HepG2 (cell line): ENCODE measurements around the gene MYADML2. TPM values are rescaled to one million over a fixed set of nuclear protein-coding genes. Genes with fewer than 3 reads are reported as not detected.

Source experiments
- E2F2 ChIP-seq: sonication (generic); formaldehyde crosslinking; IDR thresholded peaks from 2 replicates; pipeline ENCODE4 v1.4.0; 2020; ENCODE audit warnings: missing genetic modification reagents, borderline replicate concordance
- FOXC1 ChIP-seq: sonication (generic); formaldehyde crosslinking; IDR thresholded peaks from 2 replicates; pipeline ENCODE4 v1.8.0; 2022; ENCODE audit warnings: mild to moderate bottlenecking, missing genetic modification reagents, borderline replicate concordance
- LCORL ChIP-seq, 2 experiments: fragments of 450-650 bp in 1 of 2; sonication (generic) in 1 of 2; formaldehyde crosslinking in 1 of 2; IDR thresholded peaks; 2 replicates each; pipeline versions ENCODE4 v1.5.0 to v1.6.1; 2017 to 2020; ENCODE audit warnings: antibody characterized with exemption in 1 of 2, missing genetic modification reagents in 1 of 2
- MXI1 ChIP-seq: IDR thresholded peaks from 3 replicates; pipeline ENCODE4 v1.6.1; 2012; ENCODE audit warnings: low read depth, low read length, inconsistent platforms, borderline replicate concordance
- NFIB ChIP-seq: sonication (generic); formaldehyde crosslinking; IDR thresholded peaks from 2 replicates; pipeline ENCODE4 v1.9.0; 2021; ENCODE audit warnings: missing genetic modification reagents, mild to moderate bottlenecking, borderline replicate concordance
- POGZ ChIP-seq: sonication (generic); formaldehyde crosslinking; IDR thresholded peaks from 2 replicates; pipeline ENCODE4 v1.4.0; 2020; ENCODE audit warnings: mild to moderate bottlenecking, missing genetic modification reagents
- POLR2AphosphoS2 ChIP-seq: IDR thresholded peaks from 2 replicates; pipeline ENCODE4 v1.6.1; 2011; ENCODE audit warnings: low read depth, low read length, improper control_type of control experiment
- PRDM4 ChIP-seq: sonication (generic); formaldehyde crosslinking; IDR thresholded peaks from 2 replicates; pipeline ENCODE4 v1.9.0; 2021; ENCODE audit warnings: missing genetic modification reagents, borderline replicate concordance
- SP5 ChIP-seq: IDR thresholded peaks from 2 replicates; pipeline ENCODE4 v1.6.1; 2016; ENCODE audit warnings: low read depth, borderline replicate concordance
- THAP11 ChIP-seq: IDR thresholded peaks from 2 replicates; pipeline ENCODE4 v1.6.1; 2016; ENCODE audit warnings: missing biosample characterization, missing genetic modification reagents
- ZBTB3 ChIP-seq: sonication (generic); formaldehyde crosslinking; IDR thresholded peaks from 2 replicates; pipeline ENCODE4 v1.4.0; 2020; ENCODE audit warnings: low read depth, mild to moderate bottlenecking, moderate library complexity, missing genetic modification reagents, borderline replicate concordance
- ZNF207 ChIP-seq: fragments of 450-650 bp; IDR thresholded peaks from 2 replicates; pipeline ENCODE4 v1.6.1; 2016; ENCODE audit warnings: antibody characterized with exemption, borderline replicate concordance
- ZNF382 ChIP-seq: sonication (generic); formaldehyde crosslinking; IDR thresholded peaks from 2 replicates; pipeline ENCODE4 v1.5.0; 2020; ENCODE audit warnings: missing genetic modification reagents, mild to moderate bottlenecking, borderline replicate concordance
- ZNF501 ChIP-seq: sonication (generic); formaldehyde crosslinking; IDR thresholded peaks from 2 replicates; pipeline ENCODE4 v1.5.1; 2020; ENCODE audit warnings: mild to moderate bottlenecking, moderate library complexity, missing genetic modification reagents
- ZNF574 ChIP-seq: sonication (generic); formaldehyde crosslinking; IDR thresholded peaks from 2 replicates; pipeline ENCODE4 v1.4.0; 2020; ENCODE audit warnings: missing genetic modification reagents
- ZNF580 ChIP-seq: IDR thresholded peaks from 2 replicates; pipeline ENCODE4 v1.6.1; 2016; ENCODE audit warnings: low read depth, borderline replicate concordance
- ZNF7 ChIP-seq: IDR thresholded peaks from 2 replicates; pipeline ENCODE4 v1.6.1; 2016; ENCODE audit warnings: missing biosample characterization, missing genetic modification reagents
- ZNF747 ChIP-seq: sonication (generic); formaldehyde crosslinking; IDR thresholded peaks from 2 replicates; pipeline ENCODE4 v1.8.1; 2023; ENCODE audit warnings: missing genetic modification reagents, mild to moderate bottlenecking, borderline replicate concordance
- ZNF781 ChIP-seq: sonication (generic); formaldehyde crosslinking; IDR thresholded peaks from 2 replicates; pipeline ENCODE4 v1.5.1; 2020; ENCODE audit warnings: borderline replicate concordance, mild to moderate bottlenecking, missing genetic modification reagents; ENCODE audit errors: not compliant biosample characterization
- polyA plus RNA-seq, 8 experiments: library from polyadenylated mRNA; depleted of rRNA in 3 of 8; stranded (reverse) in 7 of 8; unstranded in 1 of 8; fragments of >200 nt; fragmentation: Illumina TruSeq in 4 of 8; extraction: Trizol in 4 of 8; gene quantifications; 2 replicates each; pipeline versions ENCODE4 v1.2.1 to v1.2.3, GENCODE V29; 2011 to 2016; ENCODE audit warnings: low read depth in 4 of 8, missing spikeins in 1 of 8, mixed read lengths in 1 of 8; ENCODE audit not compliant: insufficient read depth in 1 of 8
- total RNA-seq, 5 experiments: library from RNA; depleted of rRNA; stranded (reverse); fragments of >200 nt; fragmentation: Illumina TruSeq; extraction: Trizol; gene quantifications; 2 replicates each; pipeline ENCODE4 v1.2.3, GENCODE V29; 2016; ENCODE audit warnings: low read depth in 1 of 5

Gene MYADML2
- total and polyA plus RNA-seq, 2 of the 13 experiments (the other 11 are each of a cell fraction or from before 2014, with no cell fraction given), result not detected

- TF ChIP-seq ZNF574 (CRISPR knock-in tag) (peak; percentile 50; the same call in 1 of the 2 replicates), NFIB (CRISPR knock-in tag) (no peak), POGZ (no peak), ZNF580 (CRISPR knock-in tag) (peak; percentile 51; the same call in 1 of the 2 replicates), MXI1 (no peak), ZNF7 (CRISPR knock-in tag) (no peak), E2F2 (CRISPR knock-in tag) (peak; percentile 40; the same call in 1 of the 2 replicates), ZNF207 (no peak), ZNF747 (CRISPR knock-in tag) (0 out of 2 replicates have a peak, but pooled peaks have one; percentile 34), POLR2AphosphoS2 (peak; percentile 46; the same call in 1 of the 2 replicates), ZBTB3 (no peak), ZNF501 (0 out of 2 replicates have a peak, but pooled peaks have one; percentile 30), THAP11 (no peak; the same call in 1 of the 2 replicates), SP5 (CRISPR knock-in tag) (peak; percentile 56; the same call in 1 of the 2 replicates), ZNF382 (CRISPR knock-in tag) (no peak), ZNF781 (no peak), LCORL (IDR thresholded peaks at IDR 0.05) (no peak), LCORL (CRISPR knock-in tag; IDR thresholded peaks at IDR 0.05) (0 out of 2 replicates have a peak, but pooled peaks have one; percentile 55), PRDM4 (CRISPR knock-in tag) (no peak), FOXC1 (CRISPR knock-in tag) (no peak)
These were observed 46.9 kb upstream of the MYADML2 start (continued) for GRCh38 chr17:81993729-81994592.
